Occipital lobe (tissue), 2 donors: Measurements from ENCODE around the gene BTG4. TPM values are rescaled to one million over a fixed set of nuclear protein-coding genes. Genes with fewer than 3 reads are reported as not detected.

ENCODE experiments used
- DNase-seq: peaks from one replicate; lab custom pipeline; 2025; lab: John Stamatoyannopoulos, UW
- total RNA-seq: library from RNA; depleted of rRNA; stranded (reverse); fragments of >200 nt; gene quantifications from one replicate; pipeline ENCODE4 v1.2.3, GENCODE V29; 2014

The BTG4 gene
- total RNA-seq, 1 donor from 2014 or later: not detected

DNA sequence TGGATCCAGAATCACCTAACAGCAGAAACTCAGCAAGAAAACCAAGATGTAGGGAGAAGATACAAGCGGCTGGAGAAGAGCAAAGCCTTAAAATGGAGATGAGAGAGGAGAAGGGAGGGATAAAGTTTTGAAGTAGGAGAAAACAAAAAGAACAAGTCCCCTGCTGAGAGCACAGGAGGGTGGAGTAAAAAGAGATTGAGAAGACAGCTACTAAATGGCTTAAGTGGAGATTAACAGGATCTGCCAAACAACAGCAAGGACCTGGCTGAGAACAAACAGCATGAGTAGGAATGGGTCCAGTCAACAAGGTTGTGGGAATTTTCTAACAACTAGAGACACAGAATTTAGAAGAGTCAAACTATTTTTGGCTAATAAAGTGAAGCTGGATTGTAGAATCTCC is 18.1 kb downstream of the BTG4 start:
- no peak for DNase-seq

DNA sequence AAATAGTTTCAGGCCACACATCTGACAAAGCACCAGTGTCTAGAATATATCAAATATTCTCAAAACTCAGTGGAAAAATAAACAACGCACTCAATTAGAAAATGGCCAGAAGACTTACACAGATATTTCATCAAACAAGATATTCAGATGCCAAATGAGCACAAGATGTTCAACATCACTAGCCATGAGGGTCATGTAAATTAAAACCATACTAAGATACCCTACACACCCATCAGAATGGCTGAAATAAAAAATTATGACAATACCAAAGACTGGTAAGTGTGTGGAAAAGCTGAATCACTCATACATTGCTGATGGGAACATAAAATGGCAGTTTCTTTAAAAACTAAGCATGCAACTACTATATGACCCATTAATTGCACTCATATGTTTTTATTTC is 21.7 kb downstream of the BTG4 start:
- DNase-seq: no peak

DNA sequence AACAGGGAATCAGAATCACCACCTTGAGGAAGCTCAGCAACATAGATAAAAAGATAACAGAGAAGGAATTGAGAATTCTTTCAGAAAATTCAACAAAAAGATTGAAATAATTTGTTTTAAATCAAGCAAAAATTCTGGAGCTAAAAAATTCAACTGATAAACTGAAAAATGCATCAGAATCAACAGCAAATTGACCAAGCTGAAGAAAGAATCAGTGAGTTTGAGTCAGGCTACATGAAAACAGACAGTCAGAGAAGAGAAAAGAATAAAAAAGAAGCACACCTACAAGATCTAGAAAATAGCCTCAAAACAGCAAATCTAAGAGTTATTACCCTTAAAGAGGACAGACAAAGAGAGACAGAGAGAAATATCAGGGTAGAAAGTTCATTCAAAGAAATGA is 28.8 kb downstream of the BTG4 start:
- DNase-seq: no peak

DNA sequence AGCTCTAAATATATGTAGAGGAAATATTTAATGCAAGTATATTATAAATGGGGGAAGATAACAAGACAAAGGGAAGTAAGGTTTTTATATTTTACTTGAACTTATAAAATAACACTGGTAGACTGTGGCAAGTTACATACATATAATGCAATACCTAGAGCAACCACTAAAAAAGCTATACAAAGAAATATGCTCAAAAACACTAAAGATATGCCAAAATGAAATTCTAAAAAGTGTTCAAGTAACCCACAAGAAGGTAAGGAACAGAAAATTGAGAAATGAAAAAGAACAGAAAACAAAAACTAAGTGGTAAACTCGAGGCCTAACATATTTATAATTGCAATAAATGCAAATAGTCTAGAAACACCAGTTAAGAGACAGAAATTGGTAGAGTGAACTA is 32.5 kb downstream of the BTG4 start:
- DNase-seq: no peak

DNA sequence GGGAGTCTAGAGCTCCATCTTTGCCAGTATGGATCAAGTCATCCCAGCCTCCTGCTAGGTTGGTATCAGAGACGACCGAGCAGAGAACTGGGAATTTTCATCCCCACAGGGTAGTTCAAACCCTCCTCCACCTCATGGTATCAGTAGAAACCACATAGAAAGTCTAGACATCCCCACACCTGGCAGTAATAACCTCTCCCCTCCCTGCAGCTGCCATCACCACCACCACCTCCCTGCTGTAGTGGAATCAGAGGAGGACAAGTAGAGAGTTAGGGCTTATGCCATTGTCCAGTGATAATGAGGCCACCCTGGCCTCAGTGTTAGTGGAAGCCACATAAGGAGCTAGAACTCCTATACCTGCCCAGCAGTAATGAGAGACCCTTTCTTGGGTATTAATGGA is 34.3 kb downstream of the BTG4 start:
- DNase-seq: no peak

DNA sequence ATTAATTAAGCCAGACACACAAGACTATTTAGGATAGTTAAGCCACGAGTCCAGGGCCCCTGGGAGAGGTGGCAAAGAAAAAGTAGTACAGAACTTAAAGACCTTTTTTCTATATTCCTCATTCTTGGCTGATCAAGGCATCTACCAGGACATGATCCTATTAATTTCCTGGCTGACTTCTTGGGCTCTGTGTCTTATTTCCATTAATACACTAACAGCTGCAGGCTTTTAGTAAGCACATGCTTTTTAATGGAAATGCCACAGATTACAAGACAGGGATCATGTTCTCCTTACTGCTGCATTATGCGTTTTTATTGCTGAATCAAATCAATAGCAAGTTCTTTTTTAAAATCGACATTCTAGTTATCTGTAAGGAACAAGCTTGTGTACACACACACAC is 35.2 kb downstream of the BTG4 start:
- no peak for DNase-seq

DNA sequence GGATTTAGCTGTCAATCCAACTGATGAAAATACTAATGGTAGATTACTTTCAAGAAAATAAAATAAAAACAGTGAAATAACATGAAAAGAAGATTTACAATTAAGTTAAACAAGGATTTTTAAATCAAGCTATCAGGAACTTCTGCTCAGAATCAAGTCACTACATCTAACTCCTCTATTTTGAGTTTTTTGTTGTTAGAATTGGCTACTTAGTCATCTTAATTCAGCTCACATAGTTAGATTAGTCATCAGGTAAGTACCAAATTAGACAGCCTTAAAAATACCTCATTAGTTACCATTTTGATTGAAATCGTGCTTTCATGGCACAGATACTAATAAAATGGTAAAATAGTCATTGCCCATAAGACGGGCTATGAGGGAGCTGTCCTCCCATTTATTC is 35.8 kb downstream of the BTG4 start:
- DNase-seq: no peak

DNA sequence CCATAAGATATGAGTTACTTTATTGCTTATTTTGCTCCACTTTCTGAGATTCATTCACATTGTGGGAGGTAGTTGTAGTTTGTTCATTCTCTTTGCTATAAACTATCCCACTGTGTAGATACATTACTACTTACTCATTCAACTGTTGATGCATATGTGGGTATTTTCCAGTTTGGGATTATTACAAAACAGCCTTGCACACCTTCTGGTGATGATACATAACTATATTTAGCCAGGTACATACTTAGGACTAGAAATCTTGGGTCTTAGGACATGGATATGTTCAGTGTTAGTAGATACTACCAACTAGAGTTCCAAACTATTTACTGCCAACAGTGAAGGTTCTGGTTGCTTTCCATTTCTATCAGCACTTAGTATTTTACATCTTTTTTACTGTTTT is 37.8 kb downstream of the BTG4 start:
- no peak for DNase-seq

DNA sequence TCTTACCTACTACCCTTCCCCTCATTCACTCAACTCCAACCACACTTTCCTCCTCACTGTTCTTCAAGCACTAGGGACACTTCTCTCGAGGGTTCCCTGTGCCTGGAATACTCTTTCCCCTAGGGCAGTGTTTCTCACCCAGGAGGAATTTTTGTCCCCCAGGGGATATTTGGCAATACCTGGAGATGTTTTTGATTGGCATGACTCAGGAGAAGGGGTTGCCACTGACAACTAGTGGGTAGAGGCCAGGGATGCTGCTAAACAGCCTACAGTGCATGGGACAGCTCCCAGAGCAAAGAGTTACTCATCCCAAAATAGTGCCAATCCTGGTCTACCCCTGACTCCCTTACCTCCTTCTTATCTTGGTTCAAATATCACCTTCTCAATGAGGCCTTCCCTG is 40.0 kb downstream of the BTG4 start:
- no peak for DNase-seq

DNA sequence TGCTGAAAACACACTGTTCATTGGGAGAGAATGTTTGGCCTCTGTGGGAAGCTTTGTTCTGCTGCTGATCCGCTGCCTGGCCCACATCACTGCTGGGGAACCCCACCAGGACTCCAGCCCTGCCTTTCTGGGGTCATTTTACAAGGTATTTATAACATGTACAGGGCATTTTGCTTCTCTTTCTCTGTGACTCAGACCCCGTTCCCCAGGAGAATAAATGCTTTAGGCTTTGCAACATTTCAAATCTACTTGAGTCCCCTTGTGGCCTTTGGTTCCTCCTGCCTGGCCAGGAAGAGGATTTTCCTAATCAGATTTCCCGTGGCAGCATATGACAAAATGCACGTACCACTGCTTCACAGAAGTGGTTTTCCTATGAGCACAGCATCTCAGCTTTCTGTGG is 43.0 kb downstream of the BTG4 start:
- DNase-seq: no peak

DNA sequence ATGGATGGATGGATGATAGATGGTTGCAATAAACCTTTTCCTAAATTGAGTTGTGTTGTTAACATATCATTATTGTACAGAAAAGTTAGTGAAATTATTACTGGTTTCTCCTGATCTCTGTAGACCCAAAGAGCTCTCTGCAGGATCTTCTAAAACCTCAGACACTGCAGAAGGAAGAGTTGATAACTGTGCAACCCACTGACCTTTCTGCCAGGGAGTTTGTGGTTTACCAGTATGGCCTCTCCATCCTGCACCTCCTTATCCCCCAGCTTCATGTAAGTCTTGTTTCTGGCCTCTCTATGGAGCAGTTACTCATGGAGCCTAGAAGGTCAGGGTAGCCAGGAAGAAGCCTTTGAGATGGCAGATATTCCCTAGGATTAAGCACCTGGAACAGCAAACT is 45.6 kb downstream of the BTG4 start:
- DNase-seq: no peak

DNA sequence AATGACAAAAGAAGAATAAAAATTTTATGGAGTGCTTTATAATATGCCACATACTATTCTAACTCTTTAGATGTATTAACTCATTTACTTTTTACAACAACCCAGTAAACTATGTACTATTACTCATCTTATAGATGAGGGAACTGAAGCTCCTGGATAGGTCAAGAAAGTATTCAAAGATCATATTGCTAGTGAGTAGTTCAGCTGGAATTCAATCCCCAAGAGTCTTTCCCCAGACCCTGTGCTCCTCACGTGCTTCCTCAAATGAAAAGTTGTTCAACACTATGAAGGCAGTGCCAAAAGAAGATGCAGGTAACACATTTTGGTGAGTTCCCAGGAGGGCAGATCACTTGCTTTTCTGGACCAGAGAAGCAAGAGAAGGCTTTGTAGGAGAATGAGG is 46.8 kb downstream of the BTG4 start:
- DNase-seq: no peak

DNA sequence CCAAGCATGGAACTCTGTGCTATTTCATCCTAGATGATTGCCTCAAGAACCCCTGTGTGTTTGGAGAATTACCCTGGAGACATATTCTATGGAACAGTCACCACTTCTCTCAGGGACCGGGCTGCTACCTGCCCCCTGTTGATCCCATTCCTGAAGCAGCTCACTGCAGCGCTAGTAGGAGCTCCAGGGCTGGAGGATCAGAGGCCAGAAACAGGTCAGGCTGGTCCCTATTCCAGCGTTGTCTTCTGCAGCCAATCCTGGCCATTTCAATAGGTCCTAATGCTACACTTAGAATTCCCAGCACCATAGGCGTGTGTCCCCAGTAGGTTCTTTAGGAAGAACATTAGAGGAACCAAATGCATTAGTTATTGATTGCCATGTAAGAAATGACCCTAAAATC is 48.9 kb downstream of the BTG4 start:
- no peak for DNase-seq

DNA sequence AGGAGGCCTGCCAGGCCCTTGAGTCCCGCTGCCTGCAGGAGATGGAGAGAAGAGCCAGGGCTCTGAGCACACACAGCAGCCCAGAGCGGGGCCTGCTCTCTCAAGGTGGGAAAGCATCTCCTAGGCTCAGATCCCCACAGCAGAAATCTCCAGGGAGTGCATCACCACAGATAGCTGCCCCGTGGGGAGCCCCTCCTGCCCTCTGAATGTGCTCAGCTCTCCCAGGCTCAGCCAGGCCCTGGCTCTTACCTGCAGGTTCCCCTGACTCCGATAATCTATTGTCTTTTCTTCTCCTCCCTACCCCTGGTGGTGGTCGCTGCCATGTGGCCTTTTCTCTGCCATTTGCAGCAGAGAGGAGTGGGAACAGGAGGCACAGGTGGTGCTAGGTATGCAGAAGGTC is 49.9 kb downstream of the BTG4 start:
- no peak for DNase-seq

DNA sequence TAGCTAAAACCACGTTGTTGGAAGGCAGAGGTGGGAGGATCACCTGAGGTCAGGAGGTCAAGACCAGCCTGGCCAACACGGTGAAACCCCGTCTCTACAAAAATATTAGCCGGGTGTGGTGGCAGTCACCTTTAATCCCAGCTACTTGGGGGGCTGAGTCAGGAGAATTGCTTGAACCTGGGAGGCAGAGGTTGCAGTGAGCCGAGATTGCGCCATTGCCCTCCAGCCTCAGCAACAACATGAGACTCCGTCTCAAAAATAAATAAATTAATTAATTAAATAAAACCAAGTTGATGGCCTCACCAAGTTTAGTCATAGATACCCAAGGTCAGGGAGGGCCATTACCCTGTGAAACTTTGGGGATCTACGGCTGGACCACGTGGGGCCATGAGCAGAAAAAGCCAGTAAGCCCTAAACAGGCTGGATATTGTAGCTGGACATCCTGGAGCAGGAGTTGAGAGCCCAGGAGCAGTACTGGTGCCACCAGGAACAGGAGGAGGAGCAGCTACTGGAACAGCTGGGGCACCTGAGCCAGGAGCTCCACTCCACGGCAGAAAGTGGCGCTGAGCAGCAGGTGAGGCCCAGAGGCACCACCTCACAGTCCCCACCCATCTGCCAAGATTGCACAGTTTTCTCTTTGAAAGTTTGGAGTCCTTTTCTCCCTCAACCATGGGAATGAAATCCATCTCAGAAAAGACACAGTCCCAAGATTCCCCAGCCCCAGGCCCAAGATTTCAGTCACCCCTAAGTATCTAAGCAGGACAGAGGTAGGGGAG is 50.5 kb downstream of the BTG4 start:
- no peak for DNase-seq

DNA sequence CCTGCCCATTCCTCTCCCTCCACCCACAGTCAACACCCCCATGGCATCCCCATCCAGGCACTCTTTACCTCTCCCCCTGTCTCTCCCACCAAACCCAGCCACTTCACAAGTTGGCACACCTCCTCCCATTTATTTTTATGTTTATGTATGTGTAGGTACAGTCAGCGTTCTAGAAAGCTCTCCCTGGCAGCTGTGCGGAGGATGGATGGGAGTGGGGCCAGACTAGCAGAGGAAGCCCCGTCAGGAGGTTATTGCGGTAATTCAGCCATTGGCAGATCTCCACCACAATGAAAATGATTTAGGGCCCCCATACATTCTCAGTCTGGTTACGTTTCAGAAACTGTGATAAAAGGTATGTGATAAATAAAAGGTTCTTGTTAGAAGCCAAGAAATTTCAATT is 51.3 kb downstream of the BTG4 start:
- DNase-seq: no peak

DNA sequence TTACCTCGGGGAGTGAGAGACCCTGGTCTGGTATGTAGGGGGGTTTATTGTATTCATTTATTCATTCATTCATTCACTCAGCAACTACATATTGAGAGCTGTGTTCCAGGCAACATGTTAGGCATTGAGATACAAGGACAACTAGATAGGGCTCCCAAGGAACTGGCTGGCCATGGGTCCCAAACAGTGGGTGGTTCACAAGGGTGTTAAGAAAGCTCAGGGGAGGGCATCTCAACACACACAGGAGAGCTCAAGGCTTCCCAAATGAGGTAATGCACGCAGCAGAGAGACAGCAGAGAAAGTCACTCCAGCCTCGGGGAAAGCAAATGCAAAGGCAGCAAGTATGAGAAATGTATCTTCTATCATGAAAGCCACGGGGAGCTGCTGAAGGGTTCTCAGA is 51.8 kb downstream of the BTG4 start:
- DNase-seq: no peak

DNA sequence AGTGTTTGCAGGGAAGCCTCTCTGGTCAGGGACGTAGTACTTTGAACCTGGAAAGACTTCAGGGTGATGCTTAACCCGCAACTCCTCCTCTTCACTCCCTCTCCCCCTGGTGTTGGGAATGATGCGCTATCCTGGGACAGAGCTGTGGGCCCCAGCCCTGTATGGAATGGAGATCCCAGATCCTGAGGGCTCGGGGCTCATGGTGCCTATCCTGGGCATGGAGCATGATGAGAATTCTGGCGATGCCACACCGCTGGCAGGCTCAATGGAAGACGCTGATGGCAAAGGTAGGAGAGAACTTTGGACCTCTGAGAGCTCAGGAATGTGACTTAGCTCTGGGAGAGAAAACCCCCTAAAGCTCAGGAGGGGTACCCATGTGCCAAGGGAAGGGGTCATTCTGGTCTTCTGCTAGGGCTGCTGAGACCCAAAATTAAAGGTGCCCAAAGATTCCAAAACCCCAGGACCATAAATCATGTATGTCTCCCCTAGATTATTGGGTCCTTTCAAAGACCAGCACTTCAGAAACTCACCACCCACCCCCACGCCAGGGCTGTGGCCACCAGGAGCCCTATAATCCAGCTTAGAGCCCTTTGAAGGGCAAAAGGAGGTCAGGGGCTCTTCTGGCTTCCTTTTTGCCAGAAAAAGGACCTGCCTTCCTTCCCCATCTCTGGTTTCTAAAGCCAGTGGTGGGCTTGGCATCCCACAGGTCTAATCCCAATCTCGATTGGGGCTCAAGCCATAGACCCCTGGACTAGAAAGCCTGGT is 52.5 kb downstream of the BTG4 start:
- no peak for DNase-seq

DNA sequence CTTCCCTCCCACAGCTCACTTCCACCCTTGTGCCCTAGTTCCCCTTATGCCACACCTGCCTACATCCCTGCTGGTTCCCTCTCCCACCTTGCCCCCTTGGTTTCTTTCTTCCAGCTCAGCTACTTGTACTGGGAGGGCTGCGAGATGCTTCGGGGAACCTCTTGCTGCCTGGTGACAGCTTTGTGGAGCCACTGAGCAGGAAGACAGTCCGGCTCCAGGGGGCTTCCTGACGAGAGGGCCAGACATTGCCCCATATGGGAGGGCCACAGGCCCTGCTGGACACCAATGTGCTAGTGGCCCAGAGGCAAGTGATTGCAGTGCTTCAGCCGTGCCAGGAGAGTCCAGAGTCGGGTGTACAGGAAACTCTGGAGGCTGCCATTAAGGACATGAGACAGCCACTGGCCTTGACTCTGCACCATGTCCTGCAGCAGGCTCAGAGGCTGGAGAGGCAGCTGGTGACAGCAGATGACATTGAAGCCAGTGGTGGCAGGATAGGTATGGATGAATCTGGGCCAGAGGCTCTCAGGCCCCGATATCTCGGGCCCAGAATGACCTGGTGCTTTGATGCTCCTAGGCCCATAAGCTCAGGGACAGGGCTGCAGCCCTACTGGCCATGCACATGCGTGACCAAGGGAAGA is 54.3 kb downstream of the BTG4 start:
- DNase-seq: no peak

DNA sequence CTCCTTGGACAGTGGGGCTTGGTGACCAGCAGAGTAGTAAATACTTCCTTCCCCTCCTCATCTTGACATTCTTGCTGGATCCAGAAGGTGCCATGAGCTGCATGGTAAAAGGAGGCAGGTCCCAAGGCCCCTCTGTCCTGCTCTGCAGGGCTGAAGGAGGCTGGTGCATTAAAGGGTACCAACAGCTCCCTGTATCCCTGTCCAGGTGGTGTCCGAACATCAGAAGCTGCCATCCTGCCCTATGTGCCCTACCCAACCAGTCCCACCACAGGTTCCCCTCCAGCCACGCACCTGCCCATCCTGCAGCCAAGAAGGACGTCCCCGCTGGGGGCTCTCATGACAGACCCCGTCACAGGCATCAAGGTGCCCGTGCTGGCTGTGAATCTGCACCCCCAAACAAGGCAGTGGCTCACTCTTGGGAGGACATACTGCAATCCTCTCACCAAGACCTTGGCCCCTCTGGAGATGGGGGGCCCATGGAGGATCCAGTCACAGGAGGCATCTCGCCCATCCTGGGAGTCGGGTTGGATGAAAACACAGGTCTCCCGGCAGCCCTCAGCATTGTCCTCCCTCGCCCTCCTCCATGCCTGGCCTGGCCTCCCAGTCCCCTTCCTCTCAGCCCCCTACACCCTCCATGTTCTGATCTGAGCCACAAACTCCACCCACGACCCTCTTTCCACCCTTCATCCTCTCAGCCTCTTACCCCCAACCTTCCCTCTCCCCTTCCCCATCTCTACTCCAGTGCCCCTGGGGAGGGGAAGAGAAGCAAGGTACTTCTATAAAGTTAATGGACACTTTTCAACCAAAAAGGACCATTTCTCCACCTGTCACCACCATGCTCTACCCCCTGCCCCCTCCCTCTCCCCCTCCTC is 55.1 kb downstream of the BTG4 start:
- no peak for DNase-seq

DNA sequence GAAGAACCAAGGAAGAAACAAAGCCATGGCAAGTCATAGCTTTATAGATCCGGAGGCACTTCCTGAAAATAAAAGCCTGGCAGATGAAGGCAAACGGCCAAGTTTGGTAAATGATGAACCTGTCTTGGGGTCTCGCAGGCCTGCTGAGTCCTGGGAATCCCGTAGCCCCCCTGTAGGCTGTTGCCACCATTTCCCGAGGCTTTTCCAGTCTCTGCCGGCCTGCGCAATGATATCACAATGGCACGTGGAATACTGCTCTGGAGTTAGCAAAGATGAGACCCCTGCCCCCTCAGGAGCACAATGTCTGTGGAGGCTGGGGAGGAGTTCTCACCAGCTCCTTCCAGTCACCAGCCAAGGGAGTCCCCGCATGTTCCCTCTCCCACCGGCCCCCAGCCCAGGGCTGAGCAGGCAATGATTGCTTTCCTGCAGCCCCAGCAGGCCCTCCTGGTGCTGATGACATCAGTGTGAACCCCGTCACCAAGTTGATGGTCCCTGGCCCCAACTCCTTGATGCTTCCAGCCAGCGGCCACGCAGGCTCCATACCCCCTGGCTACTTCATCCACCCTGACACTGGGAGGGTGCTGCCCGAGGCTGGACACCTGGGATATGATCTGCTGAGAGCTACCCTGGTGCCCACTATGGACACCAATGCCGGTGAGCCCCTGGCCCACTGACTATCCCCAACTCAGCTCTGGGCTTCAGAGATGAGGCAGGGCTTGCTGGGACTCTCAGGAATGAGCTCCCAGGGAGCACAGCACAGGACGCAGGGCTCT is 55.9 kb downstream of the BTG4 start:
- DNase-seq: no peak
